H1 (cell line): Measurements from ENCODE around the gene MACROD2. TPM values are rescaled to one million over a fixed set of nuclear protein-coding genes. Genes with fewer than 3 reads are reported as not detected.

Experiments used
- CBX5 ChIP-seq: fragments of 300-800, 300-1000 bp; sonication (generic); IDR thresholded peaks from 2 replicates; pipeline ENCODE4 v1.7.1; 2016; ENCODE audit warnings: antibody characterized with exemption, low read length, low read depth
- CEBPB ChIP-seq: IDR thresholded peaks from 2 replicates; pipeline ENCODE4 v1.6.1; 2012; ENCODE audit warnings: low read depth, low read length
- E2F6 ChIP-seq: IDR thresholded peaks from 2 replicates; pipeline ENCODE4 v1.6.1; 2012; ENCODE audit warnings: inconsistent platforms
- HDAC2 ChIP-seq, 2 experiments: fragments of 300-600 bp in 1 of 2; sonication (generic) in 1 of 2; IDR thresholded peaks; 2 replicates each; pipeline ENCODE4 v1.6.1; 2011 to 2012; ENCODE audit warnings: low read depth in 2 of 2, low read length in 2 of 2, mild to moderate bottlenecking in 2 of 2, moderate library complexity in 2 of 2, borderline replicate concordance in 1 of 2, inconsistent platforms in 1 of 2
- USF2 ChIP-seq: IDR thresholded peaks from 2 replicates; pipeline ENCODE4 v1.6.1; 2011; ENCODE audit warnings: low read length, improper control_type of control experiment
- polyA plus RNA-seq, 7 experiments: library from polyadenylated mRNA; depleted of rRNA in 3 of 7; stranded (reverse) in 5 of 7; unstranded in 2 of 7; fragments of >200 nt in 5 of 7; fragments of 200-250 nt in 2 of 7; gene quantifications; 1 replicate in 5 of 7; 2 replicates in 1 of 7; 4 replicates in 1 of 7; pipeline versions ENCODE4 v1.2.1 to v1.2.3, GENCODE V29; 2011 to 2013; ENCODE audit warnings: missing spikeins in 2 of 7, mixed read lengths in 2 of 7
- total RNA-seq: library from RNA; stranded (reverse); fragmentation: NEBNext Ultra II Directional; extraction: Animal tissue kit (Norgen Biotek cat#: 25700); gene quantifications from 2 replicates; pipeline ENCODE4 v1.2.1, GENCODE V29; 2021

MACROD2 gene
- total and polyA plus RNA-seq, 2 of the 8 experiments (the other 6 are each of a cell fraction or from before 2014, with no cell fraction given), result 0.70 to 3.9 TPM

- no peak for TF ChIP-seq E2F6
- no peak for TF ChIP-seq HDAC2 (IDR thresholded peaks at IDR 0.05; ENCODE audit: borderline replicate concordance in 1 of 2, low read depth in 2 of 2, low read length in 2 of 2)
- no peak for TF ChIP-seq CBX5
- TF ChIP-seq CEBPB, result no peak
- no peak for TF ChIP-seq USF2
- TF ChIP-seq, all 59 proteins: peak for 0
These were observed 348.3 kb downstream of the MACROD2 start (continued) for GRCh38 chr20:14343491-14344065.
